A673 (cell line): ENCODE measurements around the gene TPST1. TPM values are rescaled to one million over a fixed set of nuclear protein-coding genes. Genes with fewer than 3 reads are reported as not detected.
A peak's percentile ranks its signal among the peaks of the same experiment; 100 is the strongest.
"Not testable (repeated sequence)": the region's sequence is repeated elsewhere in the genome, so short reads cannot be mapped to it uniquely, and the experiment has no call there.

Source experiments
- BruUV-seq: library from RNA; stranded (reverse); fragments of 400-500 nt; replicated peaks from 2 replicates; lab custom pipeline; 2021; lab: Mats Ljungman, UMichigan
- CTCF ChIA-PET: fragments of 300-600 bp; sonication (Branson Sonifier 250); formaldehyde crosslinking; loops from one replicate; lab custom pipeline; 2022; ENCODE audit warnings: antibody characterized with exemption; lab: Charles Lee
- POLR2A ChIA-PET: fragments of 300-600 bp; sonication (Branson Sonifier 250); formaldehyde crosslinking; loops from one replicate; lab custom pipeline; 2022; ENCODE audit warnings: antibody characterized with exemption; ENCODE audit not compliant: low non-redundant PET; lab: Charles Lee
- DNase-seq: peaks from one replicate; pipeline ENCODE4 v3.0.0-alpha.2; 2015; ENCODE audit warnings: low spot score
- H3K27ac ChIP-seq: fragments of 200-600 bp; sonication (generic); 2 replicates; pipeline ENCODE4 v1.5.1; 2016; ENCODE audit warnings: mixed run types, low read depth, mild to moderate bottlenecking, mixed read lengths, antibody characterized with exemption, low read length; ENCODE audit not compliant: poor library complexity, severe bottlenecking
- H3K27me3 ChIP-seq: fragments of 200-600 bp; sonication (generic); replicated peaks from 2 replicates; pipeline ENCODE4 v1.6.1; 2017; ENCODE audit warnings: mixed run types, low read depth, mild to moderate bottlenecking, mixed read lengths, antibody characterized with exemption, low read length; ENCODE audit not compliant: insufficient read depth, poor library complexity
- H3K36me3 ChIP-seq: fragments of 200-600 bp; sonication (generic); 2 replicates; pipeline ENCODE4 v1.6.1; 2016; ENCODE audit warnings: mixed run types, mild to moderate bottlenecking, mixed read lengths, antibody characterized with exemption, low read length; ENCODE audit not compliant: insufficient read depth, poor library complexity, severe bottlenecking
- H3K4me1 ChIP-seq: fragments of 200-600 bp; sonication (generic); 2 replicates; pipeline ENCODE4 v1.6.1; 2017; ENCODE audit warnings: mixed run types, mild to moderate bottlenecking, mixed read lengths, antibody characterized with exemption, low read length; ENCODE audit not compliant: insufficient read depth, poor library complexity, severe bottlenecking
- H3K4me3 ChIP-seq: fragments of 200-600 bp; sonication (generic); 2 replicates; pipeline ENCODE4 v1.5.1; 2016; ENCODE audit warnings: low read depth, mixed run types, mild to moderate bottlenecking, mixed read lengths, low read length; ENCODE audit not compliant: poor library complexity, severe bottlenecking
- H3K9me3 ChIP-seq: fragments of 200-600 bp; sonication (generic); 2 replicates; pipeline ENCODE4 v1.6.1; 2016; ENCODE audit warnings: mixed run types, low read depth, mild to moderate bottlenecking, mixed read lengths, antibody characterized with exemption, low read length; ENCODE audit not compliant: poor library complexity, severe bottlenecking
- CTCF ChIP-seq: fragments of 300-800, 200-600 bp; sonication (generic); conservative IDR thresholded peaks from 2 replicates; pipeline ENCODE4 v1.5.1; 2017; ENCODE audit warnings: low read depth, mild to moderate bottlenecking, antibody characterized with exemption, low read length, moderate library complexity, mixed read lengths
- EZH2 ChIP-seq: fragments of 200-600 bp; sonication (generic); IDR thresholded peaks from 2 replicates; pipeline ENCODE4 v1.6.1; 2017; ENCODE audit warnings: borderline replicate concordance, low read depth, mild to moderate bottlenecking, mixed read lengths, antibody characterized with exemption, low read length; ENCODE audit not compliant: poor library complexity, severe bottlenecking
- intact Hi-C: fragments of 100-400 bp; cut with micrococcal nuclease; formaldehyde crosslinking; loops from one replicate; pipeline ENCODE4 v1.10.0; 2022; ENCODE audit not compliant: unreplicated experiment
- total RNA-seq: library from RNA; stranded (reverse); gene quantifications from 2 replicates; pipeline ENCODE4 v1.2.3, GENCODE V29; 2021

The TPST1 gene
- total RNA-seq, 1 experiment from 2014 or later, result 8.0 TPM

- CTCF ChIA-PET, result no interaction called here
Observed at GRCh38 chr7:66323114-66323796, 118.1 kb downstream of the TPST1 start.

GRCh38 chr7:66324985-66325384 lies 119.9 kb downstream of the TPST1 start:
- H3K9me3 ChIP-seq, CTCF ChIA-PET: not testable (repeated sequence)

More at GRCh38 chr7:66323114-66323796, 118.1 kb downstream of the TPST1 start:
- TF ChIP-seq EZH2, result no peak
- TF ChIP-seq CTCF, result no peak
- intact Hi-C loops, result no loop called here
- Histone ChIP-seq H3K36me3 (no peaks in the 10 kb centered on the region), H3K27ac (no peak overlapping the region), H3K27me3 (no peaks in the 10 kb centered on the region), H3K9me3 (no peaks in the 10 kb centered on the region), H3K4me3 (no peak overlapping the region), H3K4me1 (no peaks in the 10 kb centered on the region)
- POLR2A ChIA-PET, result no interaction called here
- no peak for DNase-seq
- BruUV-seq, result no TSS peak

GRCh38 chr7:66326501-66327215 lies 121.5 kb downstream of the TPST1 start:
- H3K36me3 ChIP-seq, result no peaks in the 10 kb centered on the region
- no peaks in the 10 kb centered on the region for H3K27me3 ChIP-seq
- BruUV-seq, result no TSS peak
- CTCF ChIA-PET, result no interaction called here
- POLR2A ChIA-PET, result no interaction called here
- no peaks in the 10 kb centered on the region for H3K9me3 ChIP-seq
- TF ChIP-seq EZH2, result no peak
- no peak for TF ChIP-seq CTCF
- no peaks in the 10 kb centered on the region for H3K4me1 ChIP-seq
- H3K27ac ChIP-seq, result no peak overlapping the region
- peak; percentile 2 for DNase-seq
- no peak overlapping the region for H3K4me3 ChIP-seq
- intact Hi-C loops, result no loop called here

More at GRCh38 chr7:66324985-66325384, 119.9 kb downstream of the TPST1 start:
- DNase-seq, H3K27me3 ChIP-seq, POLR2A ChIA-PET, BruUV-seq, H3K36me3 ChIP-seq, intact Hi-C loops, H3K4me1 ChIP-seq, H3K4me3 ChIP-seq, H3K27ac ChIP-seq: not testable (repeated sequence)
